Measurements from ENCODE around the gene TTC12.

GRCh38 chr11:113319085-113319484 is 4.7 kb downstream of the TTC12 start:
- TF ChIP-seq EZH2 (IDR thresholded peaks at IDR 0.05; ENCODE audit: insufficient read depth, poor library complexity, severe bottlenecking) (no peak), EZH2phosphoT487 (IDR thresholded peaks at IDR 0.05; ENCODE audit: insufficient read depth, low read depth) (no peak)
